Lower leg skin (tissue), 3 donors: ENCODE measurements around the gene LSM2.
"Not testable (repeated sequence)": the region's sequence is repeated elsewhere in the genome, so short reads cannot be mapped to it uniquely, and the experiment has no call there.

ENCODE experiments used
- CTCF ChIP-seq, 3 donors: fragments of 450-650 bp; IDR thresholded peaks; one replicate each; pipeline ENCODE4 v1.5.1; 2016; ENCODE audit warnings: antibody characterized with exemption in 3 of 3, mild to moderate bottlenecking in 3 of 3, moderate library complexity in 2 of 3
- POLR2A ChIP-seq, 2 donors: fragments of 450-650 bp; IDR thresholded peaks; one replicate each; pipeline ENCODE4 v1.6.1; 2016 to 2017; ENCODE audit warnings: antibody characterized with exemption in 2 of 2, mild to moderate bottlenecking in 1 of 2, moderate library complexity in 1 of 2

GRCh38 chr6:31808599-31808998 lies 1.8 kb upstream of the LSM2 start:
- not testable (repeated sequence) for TF ChIP-seq CTCF, POLR2A (IDR thresholded peaks at IDR 0.05)
